Activated CD4-positive, alpha-beta T cell treated with anti-CD3 and anti-CD28 coated beads, Interleukin-2, amount 10 ng/mL, durations not matched to agents 7 days and 5 days (primary cell): ENCODE data around the gene ANXA6. TPM values are rescaled to one million over a fixed set of nuclear protein-coding genes. Genes with fewer than 3 reads are reported as not detected.

Experiments used
- CTCF ChIA-PET: fragments of 350-600 bp; sonication (Branson Sonifier 250); formaldehyde crosslinking; loops from one replicate; lab custom pipeline; 2021; ENCODE audit warnings: antibody characterized with exemption; lab: Charles Lee
- POLR2A ChIA-PET: fragments of 350-600 bp; sonication (Branson Sonifier 250); formaldehyde crosslinking; loops from one replicate; lab custom pipeline; 2021; ENCODE audit warnings: antibody characterized with exemption; lab: Charles Lee
- DNase-seq: peaks from one replicate; pipeline ENCODE4 v3.0.0-alpha.2; 2020
- H3K27ac Mint-ChIP-seq: one replicate; pipeline ENCODE4 v1.8.0; 2021; ENCODE audit warnings: mild to moderate bottlenecking, moderate library complexity, mixed read lengths
- H3K27me3 Mint-ChIP-seq: one replicate; pipeline ENCODE4 v1.8.0; 2021; ENCODE audit warnings: mixed read lengths
- H3K36me3 Mint-ChIP-seq: one replicate; pipeline ENCODE4 v1.8.0; 2021; ENCODE audit warnings: low read depth, mixed read lengths
- H3K4me1 Mint-ChIP-seq: one replicate; pipeline ENCODE4 v1.8.0; 2021; ENCODE audit warnings: mixed read lengths
- H3K4me3 Mint-ChIP-seq: one replicate; pipeline ENCODE4 v1.8.0; 2021; ENCODE audit warnings: mild to moderate bottlenecking, moderate library complexity, mixed read lengths
- H3K9me3 Mint-ChIP-seq: one replicate; pipeline ENCODE4 v1.8.0; 2021; ENCODE audit warnings: mixed read lengths
- total RNA-seq, 2 experiments: library from RNA; stranded (reverse); gene quantifications; one replicate each; pipeline ENCODE4 v1.2.3, GENCODE V29; 2021

ANXA6 gene
- total RNA-seq, 2 experiments from 2014 or later: 494 to 508 TPM

- no peak overlapping the region for H3K4me3 Mint-ChIP-seq
- ChIA-PET POLR2A (no interaction called here), CTCF (interaction anchor here (0.9 to 4.2 kb wide), 6 partner anchors 8 to 104 kb away, joined by 3 to 29 read pairs (median 6); no protein-coding TSS in a partner anchor)
- peaks cover 56% of the 10 kb centered on the region for H3K4me1 Mint-ChIP-seq
- H3K36me3 Mint-ChIP-seq: peaks cover 85% of the 10 kb centered on the region
- no peak for DNase-seq
- H3K27ac Mint-ChIP-seq: no peak overlapping the region
- no peaks in the 10 kb centered on the region for H3K9me3 Mint-ChIP-seq
- H3K27me3 Mint-ChIP-seq: no peaks in the 10 kb centered on the region
Measured at GRCh38 chr5:151134228-151134627, 23.4 kb downstream of the ANXA6 start.

GRCh38 chr5:151132963-151133362 lies 24.6 kb downstream of the ANXA6 start:
- Mint-ChIP-seq H3K27ac (no peak overlapping the region), H3K9me3 (no peaks in the 10 kb centered on the region), H3K27me3 (no peaks in the 10 kb centered on the region), H3K4me1 (peaks cover 50% of the 10 kb centered on the region), H3K4me3 (no peak overlapping the region), H3K36me3 (peaks cover 83% of the 10 kb centered on the region)
- ChIA-PET POLR2A (no interaction called here), CTCF (interaction anchor here (0.9 to 2.7 kb wide), 4 partner anchors 15 to 113 kb away, joined by 3 to 12 read pairs (median 5); no protein-coding TSS in a partner anchor)
- no peak for DNase-seq

DNA sequence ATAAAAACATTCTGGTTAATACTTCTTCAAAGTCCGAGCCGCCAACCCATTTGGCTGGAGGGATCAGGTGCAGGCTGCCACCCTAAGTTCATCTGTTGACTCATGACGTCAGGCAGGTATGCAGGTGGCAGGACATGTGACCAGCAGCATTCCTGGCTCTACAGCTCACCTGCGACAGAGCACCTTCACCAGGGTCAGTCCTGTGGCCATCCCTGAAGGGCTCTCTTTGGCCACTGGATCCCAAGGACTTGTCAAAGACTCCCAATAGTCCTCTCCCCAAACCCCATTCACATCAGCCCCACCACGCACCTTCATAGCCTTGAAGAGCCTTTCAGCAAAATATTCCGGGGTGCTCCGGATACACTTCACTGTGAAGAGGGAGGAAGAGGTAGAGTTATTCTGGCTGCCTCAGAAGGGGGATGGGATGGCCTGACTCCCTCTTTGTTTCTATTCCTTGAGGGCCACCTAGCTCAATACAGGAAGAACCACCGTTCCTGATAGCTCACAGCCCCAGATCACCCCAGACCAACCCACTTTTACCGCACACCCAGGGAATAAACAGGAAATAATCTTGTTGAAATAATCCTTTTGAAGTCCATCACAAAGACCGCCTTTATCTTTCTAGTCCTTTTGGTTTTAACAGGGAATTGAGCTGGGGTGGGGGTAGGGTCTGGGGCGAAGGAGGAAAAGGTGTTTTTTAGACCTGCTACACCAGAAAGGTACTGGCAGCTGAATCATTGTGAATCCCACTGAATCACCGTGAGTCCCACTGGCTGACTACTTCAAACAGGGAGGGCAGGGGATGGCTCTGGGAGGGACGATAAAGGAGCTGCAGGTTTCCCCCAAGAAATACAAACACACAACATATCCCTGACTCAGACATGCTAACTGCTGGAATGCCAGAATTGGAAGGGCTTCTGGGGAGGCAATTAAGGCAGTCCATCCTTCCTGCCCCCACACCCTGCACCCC lies 26.4 kb downstream of the ANXA6 start:
- H3K36me3 Mint-ChIP-seq: peaks cover 81% of the 10 kb centered on the region
- H3K27me3 Mint-ChIP-seq: no peaks in the 10 kb centered on the region
- CTCF ChIA-PET: interaction anchor here (0.5 to 2.7 kb wide), 11 partner anchors 14 to 107 kb away, joined by 3 to 12 read pairs (median 4); no protein-coding TSS in a partner anchor
- no peak overlapping the region for H3K4me3 Mint-ChIP-seq
- DNase-seq: no peak
- POLR2A ChIA-PET: no interaction called here
- peak overlapping the region; percentile 83 for H3K27ac Mint-ChIP-seq
- peaks cover 54% of the 10 kb centered on the region for H3K4me1 Mint-ChIP-seq
- H3K9me3 Mint-ChIP-seq: no peaks in the 10 kb centered on the region

DNA sequence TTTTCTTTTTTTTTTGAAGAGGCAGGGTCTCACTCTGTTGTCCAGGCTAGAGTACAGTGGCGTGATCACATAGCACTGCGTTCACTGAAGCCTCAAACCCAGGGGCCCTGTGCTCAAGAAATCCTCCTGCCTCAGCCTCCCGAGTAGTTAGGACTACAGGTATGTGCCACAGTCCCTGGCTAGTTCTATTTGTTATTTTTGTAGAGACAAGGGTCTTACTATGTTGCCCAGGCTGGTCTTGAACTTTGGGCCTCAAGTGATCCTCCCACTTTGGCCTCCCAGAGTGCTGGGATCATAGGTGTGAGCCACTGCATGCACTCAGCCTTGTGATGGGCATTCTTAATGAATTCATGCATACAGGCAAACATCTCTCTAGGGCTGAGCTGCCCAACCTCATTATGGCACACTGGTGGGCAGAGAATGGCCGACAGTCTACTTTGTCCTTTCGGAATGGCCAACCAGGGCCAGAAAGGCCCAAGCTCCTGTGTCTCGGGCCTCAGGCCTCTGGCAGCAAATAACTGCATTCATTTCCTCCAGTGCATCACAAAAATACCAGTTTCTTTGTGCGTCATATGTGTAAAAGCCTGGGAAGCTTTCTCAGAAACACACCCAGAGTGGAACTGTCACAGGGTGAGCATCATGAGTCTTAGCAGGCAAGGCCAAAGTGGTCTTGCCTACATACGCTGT lies 27.2 kb downstream of the ANXA6 start:
- no peaks in the 10 kb centered on the region for H3K9me3 Mint-ChIP-seq
- no peak overlapping the region for H3K4me3 Mint-ChIP-seq
- CTCF ChIA-PET: interaction anchor here (1.0 to 2.6 kb wide), 9 partner anchors 13 to 126 kb away, joined by 3 to 12 read pairs (median 4); partner anchors contain the start of gene ANXA6
- H3K36me3 Mint-ChIP-seq: peaks cover 83% of the 10 kb centered on the region
- peaks cover 62% of the 10 kb centered on the region for H3K4me1 Mint-ChIP-seq
- POLR2A ChIA-PET: no interaction called here
- no peaks in the 10 kb centered on the region for H3K27me3 Mint-ChIP-seq
- H3K27ac Mint-ChIP-seq: peak overlapping the region; percentile 7
- no peak for DNase-seq

GRCh38 chr5:151128817-151129216 lies 28.8 kb downstream of the ANXA6 start:
- peaks cover 67% of the 10 kb centered on the region for H3K4me1 Mint-ChIP-seq
- ChIA-PET CTCF (interaction anchor here (0.6 to 2.6 kb wide), 10 partner anchors 11 to 371 kb away, joined by 3 to 11 read pairs (median 4); partner anchors contain the start of gene ANXA6), POLR2A (no interaction called here)
- H3K27me3 Mint-ChIP-seq: no peaks in the 10 kb centered on the region
- H3K9me3 Mint-ChIP-seq: no peaks in the 10 kb centered on the region
- no peak for DNase-seq
- H3K27ac Mint-ChIP-seq: peak overlapping the region; percentile 52
- peaks cover 79% of the 10 kb centered on the region for H3K36me3 Mint-ChIP-seq
- no peak overlapping the region for H3K4me3 Mint-ChIP-seq

DNA sequence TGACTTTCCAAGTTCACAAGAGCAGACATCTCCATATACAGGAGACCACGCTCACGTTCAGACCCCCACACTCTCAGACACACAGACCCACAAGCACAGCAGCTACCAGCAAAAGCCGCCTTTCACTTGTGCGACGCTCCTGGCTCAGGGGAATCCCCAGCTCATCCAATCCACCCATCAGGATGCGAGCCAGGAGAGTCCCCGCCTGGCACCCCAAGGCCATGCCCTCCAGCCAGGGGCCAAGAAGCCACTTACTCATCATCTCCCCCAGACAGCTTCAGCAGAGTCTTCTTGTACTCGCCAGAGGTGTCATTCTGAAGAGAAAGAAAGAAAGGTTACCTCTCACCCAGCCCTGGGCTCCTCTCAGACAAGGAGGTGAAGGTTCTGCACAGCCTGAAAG lies 29.7 kb downstream of the ANXA6 start:
- no peaks in the 10 kb centered on the region for H3K9me3 Mint-ChIP-seq
- POLR2A ChIA-PET: no interaction called here
- CTCF ChIA-PET: interaction anchor here (1.3 to 8.2 kb wide), 3 partner anchors 18 to 37 kb away, joined by 3 to 126 read pairs (median 20); no protein-coding TSS in a partner anchor

GRCh38 chr5:151126199-151126645 lies 31.4 kb downstream of the ANXA6 start:
- peaks cover 42% of the 10 kb centered on the region for H3K4me1 Mint-ChIP-seq
- ChIA-PET CTCF (interaction anchor here (0.7 to 8.2 kb wide), 33 partner anchors 10 to 279 kb away, joined by 3 to 126 read pairs (median 5); partner anchors contain the start of genes ANXA6 and GM2A), POLR2A (interaction anchor here (0.6 to 1.3 kb wide), 3 partner anchors 24 to 37 kb away, joined by 3 read pairs; partner anchors contain the start of gene ANXA6)
- H3K27me3 Mint-ChIP-seq: no peaks in the 10 kb centered on the region
- peaks cover 76% of the 10 kb centered on the region for H3K36me3 Mint-ChIP-seq
- no peaks in the 10 kb centered on the region for H3K9me3 Mint-ChIP-seq
- H3K4me3 Mint-ChIP-seq: no peak overlapping the region
- peak; percentile 70 for DNase-seq
- H3K27ac Mint-ChIP-seq: peak overlapping the region; percentile 79

More for the DNA sequence above, 29.7 kb downstream of the ANXA6 start:
- peaks cover 59% of the 10 kb centered on the region for H3K4me1 Mint-ChIP-seq
- H3K4me3 Mint-ChIP-seq: no peak overlapping the region
- DNase-seq: no peak
- no peaks in the 10 kb centered on the region for H3K27me3 Mint-ChIP-seq
- H3K36me3 Mint-ChIP-seq: peaks cover 75% of the 10 kb centered on the region
- H3K27ac Mint-ChIP-seq: peak overlapping the region; percentile 52

GRCh38 chr5:151125421-151125820 lies 32.2 kb downstream of the ANXA6 start:
- H3K9me3 Mint-ChIP-seq: no peaks in the 10 kb centered on the region
- no peak overlapping the region for H3K4me3 Mint-ChIP-seq
- CTCF ChIA-PET: interaction anchor here (0.8 to 8.2 kb wide), 28 partner anchors 10 to 127 kb away, joined by 3 to 126 read pairs (median 5); partner anchors contain the start of genes ANXA6 and GM2A
- peak overlapping the region; percentile 79 for H3K27ac Mint-ChIP-seq
- peak; percentile 16 for DNase-seq
- H3K36me3 Mint-ChIP-seq: peaks cover 78% of the 10 kb centered on the region
- no peaks in the 10 kb centered on the region for H3K27me3 Mint-ChIP-seq
- H3K4me1 Mint-ChIP-seq: peaks cover 34% of the 10 kb centered on the region
- POLR2A ChIA-PET: interaction anchor here (0.6 to 1.3 kb wide), 3 partner anchors 25 to 38 kb away, joined by 3 read pairs; partner anchors contain the start of gene ANXA6

DNA sequence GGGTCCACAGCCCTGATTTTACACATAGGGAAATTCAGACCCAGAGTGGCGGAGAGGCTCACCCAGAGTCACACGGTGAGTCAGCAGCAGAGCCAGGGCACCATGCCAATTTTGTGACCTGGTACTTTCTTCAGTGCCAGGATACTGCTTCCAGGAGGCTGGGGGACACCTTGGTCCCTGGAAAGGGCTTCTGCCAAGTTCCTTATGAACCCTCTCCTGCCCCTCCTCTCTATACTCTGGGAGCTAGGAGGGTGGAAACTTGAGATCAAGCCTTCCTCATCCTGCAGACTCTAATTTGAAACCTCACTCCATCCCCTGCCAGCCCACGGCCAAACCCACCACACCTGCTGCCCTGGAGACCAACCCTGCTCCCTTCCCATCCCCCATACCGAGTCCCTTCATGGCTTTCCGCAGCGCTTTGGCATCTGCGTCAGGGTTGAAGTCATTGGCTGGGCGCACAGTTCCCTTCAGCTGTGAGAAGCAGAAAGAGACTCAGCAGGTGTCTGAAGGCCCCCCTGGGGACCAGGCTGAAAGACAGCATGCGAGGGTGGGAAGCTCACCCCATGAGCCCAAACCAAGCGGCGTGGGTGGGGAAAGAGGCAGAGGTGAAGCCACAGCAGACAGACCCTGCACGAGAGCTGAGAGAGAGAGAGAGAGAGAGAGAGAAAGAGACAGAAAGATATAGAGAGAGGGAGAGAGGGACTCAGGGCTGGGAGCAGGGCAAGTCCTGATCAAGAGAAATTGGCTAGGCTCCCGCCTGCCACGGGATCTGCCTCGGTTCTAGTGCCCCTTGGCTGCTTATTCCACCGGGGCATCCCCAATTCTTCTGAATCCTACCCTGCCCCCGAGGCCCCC lies 33.5 kb downstream of the ANXA6 start:
- POLR2A ChIA-PET: no interaction called here
- H3K9me3 Mint-ChIP-seq: no peaks in the 10 kb centered on the region
- DNase-seq: no peak
- peak overlapping the region; percentile 81 for H3K27ac Mint-ChIP-seq
- H3K36me3 Mint-ChIP-seq: peaks cover 81% of the 10 kb centered on the region
- H3K4me1 Mint-ChIP-seq: peaks cover 34% of the 10 kb centered on the region
- CTCF ChIA-PET: interaction anchor here (1.0 to 8.2 kb wide), 4 partner anchors 8 to 73 kb away, joined by 3 to 126 read pairs (median 46); no protein-coding TSS in a partner anchor
- H3K27me3 Mint-ChIP-seq: no peaks in the 10 kb centered on the region
- no peak overlapping the region for H3K4me3 Mint-ChIP-seq

DNA sequence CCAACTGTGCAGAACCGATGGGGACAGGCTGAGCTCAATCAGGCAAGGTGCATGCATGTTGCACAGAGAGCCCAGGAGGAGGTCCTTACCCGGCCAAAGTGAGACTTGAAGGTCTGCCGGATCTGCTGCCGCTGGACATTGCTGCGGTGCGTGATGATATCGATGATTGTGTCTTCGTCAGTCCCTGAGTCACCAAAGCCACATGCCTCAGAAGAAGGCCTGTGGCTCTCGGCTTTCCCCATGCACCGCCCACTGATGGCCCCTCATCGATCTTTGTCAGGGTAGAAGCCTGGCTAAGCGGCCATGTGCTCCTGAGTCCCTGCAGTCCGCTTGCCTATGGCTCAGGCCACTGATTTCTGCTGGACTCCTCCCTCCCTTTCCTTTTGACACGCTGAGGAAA lies 34.8 kb downstream of the ANXA6 start:
- Mint-ChIP-seq H3K9me3 (no peaks in the 10 kb centered on the region), H3K4me3 (no peak overlapping the region), H3K27ac (no peak overlapping the region), H3K36me3 (peaks cover 77% of the 10 kb centered on the region), H3K27me3 (no peaks in the 10 kb centered on the region), H3K4me1 (peaks cover 29% of the 10 kb centered on the region)
- ChIA-PET CTCF (interaction anchor here (1.0 to 8.2 kb wide), 5 partner anchors 11 to 73 kb away, joined by 3 to 126 read pairs (median 3); no protein-coding TSS in a partner anchor), POLR2A (no interaction called here)
- no peak for DNase-seq

GRCh38 chr5:151121665-151122064 lies 35.9 kb downstream of the ANXA6 start:
- no peak for DNase-seq
- Mint-ChIP-seq H3K9me3 (no peaks in the 10 kb centered on the region), H3K4me1 (peaks cover 20% of the 10 kb centered on the region), H3K4me3 (no peak overlapping the region), H3K27ac (no peak overlapping the region), H3K36me3 (peaks cover 79% of the 10 kb centered on the region), H3K27me3 (no peaks in the 10 kb centered on the region)
- ChIA-PET POLR2A (no interaction called here), CTCF (interaction anchor here (1.0 to 8.2 kb wide), 5 partner anchors 11 to 72 kb away, joined by 3 to 126 read pairs (median 3); no protein-coding TSS in a partner anchor)
